ENCODE data around the gene TNRC18.
"Not testable (repeated sequence)": the region's sequence is repeated elsewhere in the genome, so short reads cannot be mapped to it uniquely, and the experiment has no call there.

The TNRC18 gene

GRCh38 chr7:5274441-5274840 lies 149.2 kb downstream of the TNRC18 start:
- in situ Hi-C loops (cut with MboI; ENCODE audit: low sequenced_read_pairs, unreplicated experiment): no loop called here
- TF ChIP-seq, protein P1, sequence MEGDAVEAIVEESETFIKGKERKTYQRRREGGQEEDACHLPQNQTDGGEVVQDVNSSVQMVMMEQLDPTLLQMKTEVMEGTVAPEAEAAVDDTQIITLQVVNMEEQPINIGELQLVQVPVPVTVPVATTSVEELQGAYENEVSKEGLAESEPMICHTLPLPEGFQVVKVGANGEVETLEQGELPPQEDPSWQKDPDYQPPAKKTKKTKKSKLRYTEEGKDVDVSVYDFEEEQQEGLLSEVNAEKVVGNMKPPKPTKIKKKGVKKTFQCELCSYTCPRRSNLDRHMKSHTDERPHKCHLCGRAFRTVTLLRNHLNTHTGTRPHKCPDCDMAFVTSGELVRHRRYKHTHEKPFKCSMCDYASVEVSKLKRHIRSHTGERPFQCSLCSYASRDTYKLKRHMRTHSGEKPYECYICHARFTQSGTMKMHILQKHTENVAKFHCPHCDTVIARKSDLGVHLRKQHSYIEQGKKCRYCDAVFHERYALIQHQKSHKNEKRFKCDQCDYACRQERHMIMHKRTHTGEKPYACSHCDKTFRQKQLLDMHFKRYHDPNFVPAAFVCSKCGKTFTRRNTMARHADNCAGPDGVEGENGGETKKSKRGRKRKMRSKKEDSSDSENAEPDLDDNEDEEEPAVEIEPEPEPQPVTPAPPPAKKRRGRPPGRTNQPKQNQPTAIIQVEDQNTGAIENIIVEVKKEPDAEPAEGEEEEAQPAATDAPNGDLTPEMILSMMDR (IDR thresholded peaks at IDR 0.05; ENCODE audit: borderline replicate concordance, control extremely low read depth, extremely low read depth, insufficient read depth, missing control alignments): no peak
- DNase-seq (ENCODE audit: low spot score): no peak

GRCh38 chr7:5273831-5274405 lies 149.7 kb downstream of the TNRC18 start:
- DNase-seq (ENCODE audit: low spot score): not testable (repeated sequence)

GRCh38 chr7:5270788-5271187 lies 152.8 kb downstream of the TNRC18 start:
- no peak for DNase-seq (ENCODE audit: low spot score)
- in situ Hi-C loops (cut with MboI; ENCODE audit: low sequenced_read_pairs, unreplicated experiment): no loop called here
- TF ChIP-seq, protein P1 (IDR thresholded peaks at IDR 0.05; ENCODE audit: borderline replicate concordance, control extremely low read depth, extremely low read depth, insufficient read depth, missing control alignments): no peak

More at GRCh38 chr7:5273831-5274405, 149.7 kb downstream of the TNRC18 start:
- in situ Hi-C loops (cut with MboI; ENCODE audit: low sequenced_read_pairs, unreplicated experiment): not testable (repeated sequence)

GRCh38 chr7:5269992-5270657 lies 153.5 kb downstream of the TNRC18 start:
- DNase-seq (ENCODE audit: low spot score); in situ Hi-C loops (cut with MboI; ENCODE audit: low sequenced_read_pairs, unreplicated experiment): not testable (repeated sequence)

DNA sequence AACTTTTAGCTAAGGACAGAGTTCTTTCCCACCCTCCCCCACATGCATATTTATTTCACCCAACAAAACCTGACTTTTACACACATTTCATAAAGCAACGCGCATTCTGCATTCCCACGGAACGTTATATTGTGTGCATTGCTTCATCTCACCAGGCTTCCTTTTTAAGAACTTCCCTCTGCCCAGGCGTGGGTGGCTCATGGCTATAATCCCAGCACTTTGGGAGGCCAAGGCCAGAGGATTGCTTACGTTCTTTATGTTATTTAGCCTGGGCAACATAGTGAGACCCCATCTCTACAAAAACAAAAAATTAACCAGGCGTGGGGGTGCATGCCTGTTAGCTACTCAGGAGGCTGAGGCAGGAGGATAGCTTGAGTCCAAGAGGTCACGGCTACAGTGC lies 155.8 kb downstream of the TNRC18 start:
- DNase-seq (ENCODE audit: low spot score); in situ Hi-C loops (cut with MboI; ENCODE audit: low sequenced_read_pairs, unreplicated experiment): not testable (repeated sequence)

GRCh38 chr7:5266191-5267028 lies 157.2 kb downstream of the TNRC18 start:
- TF ChIP-seq, protein P1 (IDR thresholded peaks at IDR 0.05; ENCODE audit: borderline replicate concordance, control extremely low read depth, extremely low read depth, insufficient read depth, missing control alignments): no peak
- in situ Hi-C loops (cut with MboI; ENCODE audit: low sequenced_read_pairs, unreplicated experiment): no loop called here
- no peak for DNase-seq (ENCODE audit: low spot score)

DNA sequence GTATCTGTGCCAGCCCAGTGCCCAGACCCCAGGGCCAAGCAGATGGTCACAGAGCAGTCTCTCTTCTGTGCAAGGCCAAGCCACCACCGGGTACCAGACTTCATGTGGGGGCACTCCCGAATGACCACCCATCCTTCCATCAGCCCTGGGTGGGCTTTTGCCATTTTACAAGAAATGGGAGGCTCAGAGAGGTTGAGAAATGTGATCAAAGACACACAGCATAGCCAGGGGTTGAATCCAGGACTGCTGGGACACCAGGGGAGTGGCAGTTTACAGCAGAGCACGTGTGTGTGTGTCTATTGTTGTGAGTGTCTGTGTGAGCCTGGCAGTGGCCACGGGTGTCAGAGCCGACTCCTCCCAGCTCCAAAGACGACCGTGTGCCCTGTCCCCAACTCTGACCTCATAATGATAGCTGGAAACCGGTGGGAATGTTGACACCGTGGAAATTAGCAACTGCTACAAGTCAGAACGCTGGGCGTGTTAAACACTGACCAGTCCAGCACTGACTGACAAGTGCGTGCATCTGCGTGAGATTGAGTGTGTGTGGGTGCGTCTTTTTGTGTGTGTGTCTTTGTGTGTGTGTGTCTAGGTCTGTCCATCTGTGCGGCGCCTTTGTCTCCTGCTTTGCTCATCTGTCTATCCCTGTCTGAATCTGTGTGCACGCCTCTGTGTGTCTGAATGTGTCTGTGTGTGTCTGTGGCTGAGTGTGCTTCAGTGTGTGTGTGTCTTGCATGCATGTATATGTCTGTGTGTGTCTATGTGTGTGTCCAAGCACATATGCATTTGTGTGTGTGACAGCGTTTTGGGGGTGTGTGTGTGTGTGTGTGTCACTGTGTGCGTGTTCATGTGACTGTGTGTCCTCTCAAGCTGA lies 158.1 kb downstream of the TNRC18 start:
- in situ Hi-C loops (cut with MboI; ENCODE audit: low sequenced_read_pairs, unreplicated experiment): no loop called here
- no peak for DNase-seq (ENCODE audit: low spot score)
- TF ChIP-seq, protein P1 (IDR thresholded peaks at IDR 0.05; ENCODE audit: borderline replicate concordance, control extremely low read depth, extremely low read depth, insufficient read depth, missing control alignments): no peak

DNA sequence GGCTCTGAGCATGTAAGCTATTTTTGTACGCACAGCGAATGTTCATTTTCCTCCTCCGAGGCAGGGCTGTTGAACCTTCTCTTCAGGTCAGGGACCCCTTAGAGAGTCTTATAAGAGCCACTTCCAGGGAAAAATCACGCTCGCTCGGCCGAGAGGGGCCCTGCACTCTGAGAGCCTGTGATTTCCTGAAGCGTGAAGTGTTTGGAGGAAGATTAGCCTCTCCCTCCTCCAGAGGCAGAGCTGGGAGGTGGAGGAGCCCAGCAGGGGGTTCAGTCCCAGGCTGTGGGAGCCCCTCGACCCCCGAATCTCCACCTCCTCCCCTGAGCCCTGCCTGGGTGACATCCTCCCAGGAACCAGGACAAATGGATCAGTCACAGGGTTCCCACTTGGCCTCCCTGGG lies 160.6 kb downstream of the TNRC18 start:
- DNase-seq (ENCODE audit: low spot score); in situ Hi-C loops (cut with MboI; ENCODE audit: low sequenced_read_pairs, unreplicated experiment): not testable (repeated sequence)

DNA sequence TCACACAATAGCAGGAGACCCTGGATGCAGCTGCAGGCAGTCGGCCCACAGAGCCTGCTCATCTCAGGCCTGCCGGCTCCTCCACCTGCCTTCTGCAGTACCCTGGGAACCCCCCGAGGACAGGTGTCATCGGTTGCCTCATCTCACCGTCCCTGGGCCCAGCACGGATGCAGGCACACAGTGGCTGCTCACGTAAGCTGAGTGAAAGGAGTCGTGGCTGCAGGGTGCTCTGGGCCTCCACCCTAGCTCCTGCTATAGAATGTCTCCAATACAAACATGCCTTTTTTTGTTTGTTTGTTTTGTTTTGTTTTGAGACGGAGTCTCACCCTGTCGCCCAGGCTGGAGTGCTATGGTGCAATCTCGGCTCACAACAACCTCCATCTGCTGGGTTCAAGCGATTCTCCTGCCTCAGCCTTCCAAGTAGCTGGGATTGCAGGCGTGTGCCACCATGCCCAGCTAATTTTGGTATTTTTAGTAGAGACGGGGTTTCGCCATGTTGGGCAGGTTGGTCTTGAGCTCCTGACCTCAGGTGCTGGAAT lies 163.0 kb downstream of the TNRC18 start:
- in situ Hi-C loops (cut with MboI; ENCODE audit: low sequenced_read_pairs, unreplicated experiment); DNase-seq (ENCODE audit: low spot score): not testable (repeated sequence)
